Dermis microvascular lymphatic vessel endothelial cell (primary cell): Measurements from ENCODE around the gene HOXA13. TPM values are rescaled to one million over a fixed set of nuclear protein-coding genes. Genes with fewer than 3 reads are reported as not detected.

Experiments used
- DNase-seq, 2 donors: peaks; one replicate each; pipeline versions ENCODE4 v3.0.0 to v3.0.0-alpha.2; 2010; ENCODE audit warnings: low read depth in 2 of 2
- total RNA-seq: library from RNA; depleted of rRNA; stranded (reverse); fragments of >200 nt; gene quantifications from 2 replicates; pipeline ENCODE4 v1.2.1, GENCODE V29; 2014

The HOXA13 gene
- not detected in 2 replicates for total RNA-seq

DNA sequence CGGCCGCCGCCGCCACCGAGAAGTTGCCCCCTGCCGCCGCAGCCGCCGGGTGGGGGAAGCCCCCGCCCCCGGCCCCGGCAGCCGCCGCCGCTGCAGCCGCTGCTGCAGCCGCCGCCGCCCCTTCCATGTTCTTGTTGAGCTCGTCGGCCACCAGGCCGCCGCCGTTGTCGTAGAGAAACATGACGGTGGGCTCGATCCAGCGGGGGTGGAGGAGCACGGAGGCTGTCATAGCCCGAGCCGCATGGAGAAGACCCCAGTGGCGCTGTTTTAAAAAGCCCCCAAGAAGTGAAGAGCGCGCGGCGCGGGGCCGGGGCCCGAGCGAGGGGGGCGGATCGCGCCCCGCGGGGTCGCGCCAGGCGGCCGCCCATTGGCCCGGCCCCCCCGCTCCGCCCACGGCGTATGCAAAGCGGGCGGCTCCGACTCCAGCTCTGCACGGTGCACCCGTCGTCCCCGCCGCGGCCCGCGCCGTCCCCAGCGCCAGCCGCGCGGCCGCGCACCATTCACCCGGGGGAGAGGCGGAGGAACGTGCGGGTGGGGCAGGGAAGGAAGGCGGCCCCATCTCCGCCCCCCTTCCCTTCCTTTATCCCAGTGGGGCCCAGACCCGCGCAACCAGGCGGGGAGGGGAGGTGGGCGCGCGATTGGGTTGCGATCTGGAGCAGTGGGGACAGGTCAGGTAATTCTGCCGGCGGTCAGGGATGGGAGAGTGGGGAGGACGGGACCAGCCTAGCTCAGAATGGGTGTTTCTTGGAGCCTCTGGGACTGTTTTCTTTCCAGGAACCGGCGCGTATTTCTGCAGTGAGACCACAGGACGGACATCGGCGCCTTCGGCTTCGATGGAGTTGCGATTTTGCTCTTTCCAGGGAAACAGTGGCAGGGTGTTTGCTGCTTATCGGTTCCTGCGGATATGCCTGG is at the start of gene HOXA13:
Gene HOXA13, minus strand, starts transcription at position 243 of the 912 bp plus-strand sequence. Its CDS starts 14 bp downstream, at position 229.
- DNase-seq, result peak in 1 of 2 donors; percentile 59

- no peak for DNase-seq
These were observed 49.2 kb upstream of the HOXA13 start for GRCh38 chr7:27248911-27249723.

DNA sequence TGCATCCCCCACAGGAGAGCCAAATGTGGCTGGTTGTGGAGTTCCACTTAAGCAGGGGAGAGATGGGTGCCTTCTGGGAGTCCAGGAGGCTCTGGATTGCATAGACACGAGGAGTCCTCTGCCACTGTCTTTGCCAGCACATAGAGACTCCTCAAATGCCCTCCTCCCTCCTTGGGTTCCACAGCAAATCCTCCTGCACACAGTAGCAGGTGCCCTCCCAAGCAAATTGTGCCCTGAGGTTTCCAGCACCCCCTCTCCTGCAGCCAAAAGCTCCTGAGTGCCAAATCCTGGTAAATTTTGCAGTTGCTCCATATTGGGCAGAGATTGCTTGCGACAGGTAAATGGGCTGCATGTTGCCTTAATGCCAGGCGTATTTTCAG is 48.5 kb upstream of the HOXA13 start:
- no peak for DNase-seq

DNA sequence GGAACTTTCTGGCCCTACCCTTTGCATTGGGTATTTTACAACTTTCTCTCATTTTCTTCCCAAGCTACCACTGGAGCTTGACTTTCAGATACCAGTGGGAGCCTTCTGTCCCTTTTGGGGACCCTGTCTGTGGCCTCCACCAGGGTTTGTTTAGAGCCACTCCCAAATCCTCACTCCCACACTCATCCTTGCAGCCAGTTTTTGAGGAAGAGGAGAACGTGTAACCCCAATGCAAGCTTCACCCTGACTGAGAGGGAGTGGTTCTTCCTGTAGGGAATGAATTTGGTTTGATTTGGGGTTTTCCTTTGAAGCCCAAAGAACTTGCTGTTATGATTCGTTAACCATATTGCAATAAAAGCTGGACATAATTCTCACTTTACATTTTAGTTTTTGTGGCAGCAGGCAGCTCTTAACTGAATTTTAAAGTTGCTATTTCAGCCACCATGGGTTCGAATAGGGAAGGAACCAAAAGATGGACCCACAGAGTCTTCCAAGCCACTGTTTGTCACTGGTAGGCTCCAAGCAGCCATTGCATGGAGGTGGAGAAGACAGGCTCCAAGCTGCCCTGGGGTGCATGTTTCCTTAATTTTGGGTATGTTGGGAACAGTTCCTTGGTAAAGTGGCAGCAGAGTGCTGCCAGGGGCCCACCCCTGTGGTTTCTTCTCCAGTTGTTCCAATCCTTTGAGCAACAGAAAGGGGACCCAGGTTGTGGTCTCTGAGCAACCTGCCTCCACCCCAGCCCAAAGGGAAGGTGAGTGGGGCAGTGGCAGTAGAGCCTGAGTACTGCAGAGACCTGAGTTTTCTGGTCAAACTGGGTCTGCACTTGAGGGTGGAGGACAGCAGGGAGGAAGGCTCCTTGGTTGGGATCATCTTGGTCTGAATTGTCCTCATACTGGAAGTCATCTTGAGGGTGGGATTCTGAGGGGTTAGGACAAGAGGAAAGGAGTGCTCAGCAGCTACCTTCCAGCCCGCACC is 47.8 kb upstream of the HOXA13 start:
- no peak for DNase-seq

DNA sequence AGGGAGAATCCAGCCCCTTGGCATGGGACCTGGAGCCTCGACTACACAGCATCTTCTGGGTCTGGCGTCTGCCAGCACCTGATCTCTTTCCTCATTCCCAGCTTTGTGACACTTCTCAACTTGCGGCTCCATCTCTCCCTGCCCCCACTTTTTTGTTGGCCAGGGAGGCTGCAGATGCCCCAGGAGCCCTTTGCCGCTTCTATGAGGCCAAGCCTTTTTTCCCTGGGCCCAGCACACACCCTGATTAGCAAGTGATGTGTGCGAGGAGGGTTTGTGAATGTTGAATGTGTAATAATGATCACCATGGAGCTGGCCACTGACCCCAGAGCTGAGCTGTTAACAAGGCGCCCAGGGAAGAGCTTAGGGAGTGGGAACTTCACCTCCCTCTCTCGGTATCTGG is 47.1 kb upstream of the HOXA13 start:
- no peak for DNase-seq

DNA sequence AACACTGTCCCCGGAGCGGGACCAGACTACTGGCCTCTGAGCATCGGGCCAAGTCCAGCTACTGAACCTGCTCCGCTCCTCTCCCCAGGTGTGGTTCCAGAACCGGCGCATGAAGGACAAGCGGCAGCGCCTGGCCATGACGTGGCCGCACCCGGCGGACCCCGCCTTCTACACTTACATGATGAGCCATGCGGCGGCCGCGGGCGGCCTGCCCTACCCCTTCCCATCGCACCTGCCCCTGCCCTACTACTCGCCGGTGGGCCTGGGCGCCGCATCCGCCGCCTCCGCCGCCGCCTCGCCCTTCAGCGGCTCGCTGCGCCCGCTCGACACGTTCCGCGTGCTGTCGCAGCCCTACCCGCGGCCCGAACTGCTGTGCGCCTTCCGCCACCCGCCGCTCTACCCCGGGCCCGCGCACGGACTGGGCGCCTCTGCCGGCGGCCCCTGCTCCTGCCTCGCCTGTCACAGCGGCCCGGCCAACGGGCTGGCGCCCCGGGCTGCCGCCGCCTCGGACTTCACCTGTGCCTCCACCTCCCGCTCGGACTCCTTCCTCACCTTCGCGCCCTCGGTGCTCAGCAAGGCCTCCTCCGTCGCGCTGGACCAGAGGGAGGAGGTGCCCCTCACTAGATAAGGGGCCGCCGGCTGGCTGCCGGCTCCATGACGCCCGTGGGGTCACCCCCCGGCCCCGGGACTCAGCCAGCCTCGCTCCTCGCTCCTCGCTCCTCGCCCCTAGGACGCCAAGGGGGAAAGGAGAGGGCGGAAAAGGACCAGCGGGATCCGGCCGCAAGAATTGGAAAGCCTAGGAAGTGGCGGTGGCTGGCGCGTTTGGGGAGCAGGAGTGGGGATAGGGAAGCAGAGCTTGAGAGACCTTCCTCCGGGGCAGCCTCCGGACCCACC is 46.2 kb upstream of the HOXA13 start:
- DNase-seq, result no peak

GRCh38 chr7:27245124-27245797 is 45.4 kb upstream of the HOXA13 start:
- no peak for DNase-seq

DNA sequence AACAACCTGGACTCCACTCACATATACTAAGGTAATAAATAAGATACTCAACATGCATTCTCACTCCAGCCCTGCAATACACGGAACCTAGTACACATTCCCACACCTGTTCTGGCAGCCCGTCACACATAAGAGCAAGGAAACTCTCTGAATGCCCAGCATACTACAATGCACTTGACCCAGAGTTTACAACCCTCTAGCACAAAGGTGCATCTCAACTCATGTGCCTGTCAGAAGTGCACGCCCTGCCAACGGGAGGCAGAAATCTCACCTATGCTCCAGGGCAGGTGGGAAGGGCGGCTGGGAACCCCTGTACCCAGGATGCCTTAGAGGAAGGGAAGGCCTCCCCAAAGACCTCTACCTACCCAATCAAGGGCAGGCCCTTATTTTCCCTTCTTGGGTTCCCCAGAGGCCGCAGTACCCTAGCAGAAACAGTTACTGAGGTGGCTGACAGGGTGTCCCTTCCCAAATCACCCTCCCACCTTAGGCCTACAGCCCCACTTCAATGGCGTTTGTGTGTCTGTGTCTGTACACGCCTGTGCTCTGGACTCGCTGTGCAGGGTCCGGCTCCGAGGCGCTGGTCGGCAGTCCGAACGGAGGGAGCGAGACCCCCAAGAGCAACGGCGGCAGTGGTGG is 44.7 kb upstream of the HOXA13 start:
- DNase-seq, result no peak

- DNase-seq, result no peak
These were observed 43.7 kb upstream of the HOXA13 start for GRCh38 chr7:27243340-27244163.

GRCh38 chr7:27242555-27243339 is 42.9 kb upstream of the HOXA13 start, which contains the start of gene EVX1:
TSS of gene EVX1 (plus strand) at chr7:27242802. CDS start at chr7:27243031, 229 bp downstream.
- DNase-seq, result no peak

- no peak for DNase-seq
These were observed 42.3 kb upstream of the HOXA13 start for GRCh38 chr7:27242154-27242553.

GRCh38 chr7:27241189-27242056 is 41.5 kb upstream of the HOXA13 start:
- no peak for DNase-seq

GRCh38 chr7:27240015-27240731 is 40.3 kb upstream of the HOXA13 start:
- no peak for DNase-seq

- no peak for DNase-seq
These were observed 39.6 kb upstream of the HOXA13 start for GRCh38 chr7:27239387-27240014.

GRCh38 chr7:27238979-27239386 is 39.1 kb upstream of the HOXA13 start:
- no peak for DNase-seq
